Measurements from ENCODE around the gene UNC5C.

UNC5C gene

DNA sequence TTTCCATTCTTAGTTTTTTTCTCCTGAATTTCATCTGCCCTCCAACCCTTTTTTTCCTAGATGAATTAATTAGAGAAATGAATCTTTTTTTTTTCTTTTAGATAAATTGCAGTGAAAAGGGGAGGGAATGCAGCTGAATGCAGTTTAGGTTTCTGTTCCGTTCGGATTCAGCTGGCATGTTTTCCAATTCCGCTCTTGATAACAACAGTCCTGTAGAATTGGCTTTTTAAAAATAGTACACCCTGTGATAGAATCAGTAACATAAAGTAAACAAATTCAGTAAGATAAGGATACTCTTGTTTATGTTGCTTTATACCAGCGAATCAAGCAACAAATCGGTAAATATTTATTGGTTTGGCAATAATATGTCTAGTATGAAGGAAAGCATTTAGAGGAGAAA, 103.5 kb downstream of the UNC5C start:
- Histone ChIP-seq H3K27ac (no peak overlapping the region), H3K36me3 (ENCODE audit: insufficient read depth) (no peaks in the 10 kb centered on the region), H4K20me1 (ENCODE audit: insufficient read depth) (no peaks in the 10 kb centered on the region), H3K9ac (no peak overlapping the region), H3K4me1 (ENCODE audit: low read depth, poor library complexity, severe bottlenecking) (peaks cover 9% of the 10 kb centered on the region), H3K79me2 (ENCODE audit: insufficient read depth, low read depth) (no peaks in the 10 kb centered on the region), H3K4me3 (IDR thresholded peaks at IDR 0.05; ENCODE audit: insufficient read depth, low read depth, low read length) (no peak overlapping the region), H3K27me3 (ENCODE audit: insufficient read depth, low read depth) (no peaks in the 10 kb centered on the region), H2AFZ (ENCODE audit: low read depth) (no peak overlapping the region), H3K4me2 (no peak overlapping the region)
- TF ChIP-seq, protein P1, sequence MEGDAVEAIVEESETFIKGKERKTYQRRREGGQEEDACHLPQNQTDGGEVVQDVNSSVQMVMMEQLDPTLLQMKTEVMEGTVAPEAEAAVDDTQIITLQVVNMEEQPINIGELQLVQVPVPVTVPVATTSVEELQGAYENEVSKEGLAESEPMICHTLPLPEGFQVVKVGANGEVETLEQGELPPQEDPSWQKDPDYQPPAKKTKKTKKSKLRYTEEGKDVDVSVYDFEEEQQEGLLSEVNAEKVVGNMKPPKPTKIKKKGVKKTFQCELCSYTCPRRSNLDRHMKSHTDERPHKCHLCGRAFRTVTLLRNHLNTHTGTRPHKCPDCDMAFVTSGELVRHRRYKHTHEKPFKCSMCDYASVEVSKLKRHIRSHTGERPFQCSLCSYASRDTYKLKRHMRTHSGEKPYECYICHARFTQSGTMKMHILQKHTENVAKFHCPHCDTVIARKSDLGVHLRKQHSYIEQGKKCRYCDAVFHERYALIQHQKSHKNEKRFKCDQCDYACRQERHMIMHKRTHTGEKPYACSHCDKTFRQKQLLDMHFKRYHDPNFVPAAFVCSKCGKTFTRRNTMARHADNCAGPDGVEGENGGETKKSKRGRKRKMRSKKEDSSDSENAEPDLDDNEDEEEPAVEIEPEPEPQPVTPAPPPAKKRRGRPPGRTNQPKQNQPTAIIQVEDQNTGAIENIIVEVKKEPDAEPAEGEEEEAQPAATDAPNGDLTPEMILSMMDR (conservative IDR thresholded peaks at IDR 0.05; ENCODE audit: low read depth, low read length): no peak

DNA sequence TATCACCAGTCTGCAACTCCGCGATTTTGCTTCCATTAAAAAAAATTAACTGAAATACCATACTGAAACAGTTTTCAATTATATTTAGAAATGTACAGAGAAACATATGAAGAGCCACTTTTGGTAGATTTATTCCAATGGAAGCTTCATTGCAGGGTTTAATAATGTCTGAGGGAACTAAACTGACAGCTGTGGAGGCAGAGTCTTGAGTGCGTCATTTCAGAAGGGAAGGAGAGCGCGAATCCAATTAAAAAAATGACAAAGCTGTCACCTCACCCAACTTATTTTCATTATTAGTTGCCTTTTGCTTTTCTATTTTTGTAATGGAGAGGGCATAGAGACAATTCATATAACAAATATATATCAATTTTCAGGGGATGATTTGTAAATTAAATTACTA, 104.0 kb downstream of the UNC5C start:
- Histone ChIP-seq H3K79me2 (ENCODE audit: insufficient read depth, low read depth) (no peaks in the 10 kb centered on the region), H3K27me3 (ENCODE audit: insufficient read depth, low read depth) (no peaks in the 10 kb centered on the region), H3K9ac (no peak overlapping the region), H3K36me3 (ENCODE audit: insufficient read depth) (no peaks in the 10 kb centered on the region), H3K4me2 (no peak overlapping the region), H3K27ac (no peak overlapping the region), H3K4me1 (ENCODE audit: low read depth, poor library complexity, severe bottlenecking) (peaks cover 5% of the 10 kb centered on the region), H2AFZ (ENCODE audit: low read depth) (no peak overlapping the region), H4K20me1 (ENCODE audit: insufficient read depth) (no peaks in the 10 kb centered on the region), H3K4me3 (IDR thresholded peaks at IDR 0.05; ENCODE audit: insufficient read depth, low read depth, low read length) (no peak overlapping the region)
- TF ChIP-seq, protein P1 (conservative IDR thresholded peaks at IDR 0.05; ENCODE audit: low read depth, low read length): no peak

GRCh38 chr4:95439896-95440295, 108.9 kb downstream of the UNC5C start:
- Histone ChIP-seq H3K36me3 (ENCODE audit: insufficient read depth) (no peaks in the 10 kb centered on the region), H2AFZ (ENCODE audit: low read depth) (no peak overlapping the region), H3K27ac (no peak overlapping the region), H3K4me2 (no peak overlapping the region), H3K4me1 (ENCODE audit: low read depth, poor library complexity, severe bottlenecking) (no peaks in the 10 kb centered on the region), H3K79me2 (ENCODE audit: insufficient read depth, low read depth) (no peaks in the 10 kb centered on the region), H4K20me1 (ENCODE audit: insufficient read depth) (no peaks in the 10 kb centered on the region), H3K9ac (no peak overlapping the region), H3K27me3 (ENCODE audit: insufficient read depth, low read depth) (no peaks in the 10 kb centered on the region), H3K4me3 (IDR thresholded peaks at IDR 0.05; ENCODE audit: insufficient read depth, low read depth, low read length) (no peak overlapping the region)
- TF ChIP-seq, protein P1 (conservative IDR thresholded peaks at IDR 0.05; ENCODE audit: low read depth, low read length): no peak

DNA sequence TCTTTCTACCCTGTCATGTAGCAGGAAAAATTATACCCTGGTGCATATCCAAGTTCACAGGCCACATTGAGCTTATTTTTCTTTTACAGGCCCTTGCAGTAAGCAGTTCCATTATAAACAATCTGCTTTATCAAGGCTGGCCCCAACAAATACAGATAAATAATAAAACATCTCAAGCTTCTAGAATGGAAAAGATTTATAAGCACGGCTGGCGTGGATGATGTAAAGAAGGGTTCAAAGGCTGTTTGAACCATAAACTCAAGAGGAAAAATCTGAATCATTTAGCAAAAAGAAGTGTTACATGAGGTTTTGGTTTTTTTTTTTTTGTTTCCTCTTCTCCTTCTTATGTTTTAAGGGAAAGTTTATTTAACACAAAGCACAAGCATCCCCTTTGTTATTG, 109.7 kb downstream of the UNC5C start:
- no peak overlapping the region for H2AFZ ChIP-seq (ENCODE audit: low read depth)
- no peaks in the 10 kb centered on the region for H3K4me1 ChIP-seq (ENCODE audit: low read depth, poor library complexity, severe bottlenecking)
- TF ChIP-seq, protein P1 (conservative IDR thresholded peaks at IDR 0.05; ENCODE audit: low read depth, low read length): no peak
- H4K20me1 ChIP-seq (ENCODE audit: insufficient read depth): no peaks in the 10 kb centered on the region
- H3K4me2 ChIP-seq: no peak overlapping the region
- H3K79me2 ChIP-seq (ENCODE audit: insufficient read depth, low read depth): no peaks in the 10 kb centered on the region
- no peak overlapping the region for H3K9ac ChIP-seq
- H3K27ac ChIP-seq: no peak overlapping the region
- no peaks in the 10 kb centered on the region for H3K36me3 ChIP-seq (ENCODE audit: insufficient read depth)
- H3K4me3 ChIP-seq (IDR thresholded peaks at IDR 0.05; ENCODE audit: insufficient read depth, low read depth, low read length): no peak overlapping the region
- no peaks in the 10 kb centered on the region for H3K27me3 ChIP-seq (ENCODE audit: insufficient read depth, low read depth)
